H9 (cell line): ENCODE results near the gene GRIK3. TPM values are rescaled to one million over a fixed set of nuclear protein-coding genes. Genes with fewer than 3 reads are reported as not detected.

ENCODE experiments used
- DNase-seq: peaks from one replicate; pipeline ENCODE4 v3.0.0-alpha.2; 2017
- H2AFZ ChIP-seq: one replicate; pipeline ENCODE4 v1.6.1; 2013; ENCODE audit warnings: mild to moderate bottlenecking, low read length, control low read depth, moderate library complexity
- H2AK5ac ChIP-seq: 2 replicates; pipeline ENCODE4 v1.6.1; 2013; ENCODE audit warnings: low read length, control low read depth, mixed read lengths; ENCODE audit not compliant: insufficient read length
- H2BK120ac ChIP-seq: one replicate; pipeline ENCODE4 v1.6.1; 2013; ENCODE audit warnings: low read depth, mild to moderate bottlenecking, low read length, control low read depth, inconsistent platforms; ENCODE audit not compliant: poor library complexity, severe bottlenecking
- H2BK12ac ChIP-seq: 2 replicates; pipeline ENCODE4 v1.6.1; 2013; ENCODE audit warnings: low read length, control low read depth, mixed read lengths, low read depth; ENCODE audit not compliant: insufficient read length
- H2BK15ac ChIP-seq: 2 replicates; pipeline ENCODE4 v1.6.1; 2013; ENCODE audit warnings: low read depth, low read length, control low read depth
- H2BK20ac ChIP-seq: one replicate; pipeline ENCODE4 v1.6.1; 2013; ENCODE audit warnings: low read depth, mild to moderate bottlenecking, low read length, control low read depth, inconsistent platforms; ENCODE audit not compliant: poor library complexity, severe bottlenecking
- H2BK5ac ChIP-seq: 2 replicates; pipeline ENCODE4 v1.6.1; 2013; ENCODE audit warnings: low read length, control low read depth, mixed read lengths; ENCODE audit not compliant: insufficient read length
- H3K14ac ChIP-seq: 2 replicates; pipeline ENCODE4 v1.6.1; 2013; ENCODE audit warnings: low read length, control low read depth; ENCODE audit not compliant: insufficient read depth
- H3K18ac ChIP-seq: 2 replicates; pipeline ENCODE4 v1.6.1; 2013; ENCODE audit warnings: low read depth, mild to moderate bottlenecking, mixed read lengths, low read length, control low read depth; ENCODE audit not compliant: insufficient read length
- H3K23ac ChIP-seq: 2 replicates; pipeline ENCODE4 v1.6.1; 2013; ENCODE audit warnings: low read length, control low read depth, mixed read lengths, low read depth; ENCODE audit not compliant: insufficient read length
- H3K23me2 ChIP-seq: 2 replicates; pipeline ENCODE4 v1.6.1; 2013; ENCODE audit warnings: low read depth, mild to moderate bottlenecking, mixed read lengths, low read length, control low read depth; ENCODE audit not compliant: insufficient read length, poor library complexity, severe bottlenecking
- H3K27ac ChIP-seq: 2 replicates; pipeline ENCODE4 v1.5.1; 2013; ENCODE audit warnings: low read length, control low read depth, mixed read lengths, low read depth; ENCODE audit not compliant: insufficient read length
- H3K27me3 ChIP-seq: 2 replicates; pipeline ENCODE4 v1.6.1; 2013; ENCODE audit warnings: low read length, control low read depth, inconsistent platforms; ENCODE audit not compliant: insufficient read depth
- H3K4ac ChIP-seq: 2 replicates; pipeline ENCODE4 v1.6.1; 2013; ENCODE audit warnings: low read depth, mild to moderate bottlenecking, control low read depth, inconsistent platforms, low read length, moderate library complexity
- H3K4me1 ChIP-seq: 2 replicates; pipeline ENCODE4 v1.6.1; 2013; ENCODE audit warnings: low read length, control low read depth, inconsistent platforms; ENCODE audit not compliant: insufficient read depth
- H3K4me2 ChIP-seq: 2 replicates; pipeline ENCODE4 v1.6.1; 2013; ENCODE audit warnings: low read length, control low read depth, mixed read lengths; ENCODE audit not compliant: insufficient read length, insufficient read depth
- H3K56ac ChIP-seq: 2 replicates; pipeline ENCODE4 v1.6.1; 2013; ENCODE audit warnings: low read depth, mild to moderate bottlenecking, mixed read lengths, low read length, control low read depth; ENCODE audit not compliant: insufficient read length
- H3K79me1 ChIP-seq: 2 replicates; pipeline ENCODE4 v1.6.1; 2013; ENCODE audit warnings: low read depth, mild to moderate bottlenecking, moderate library complexity, low read length, control low read depth, inconsistent platforms; ENCODE audit not compliant: insufficient read depth, poor library complexity, severe bottlenecking
- H3K79me2 ChIP-seq: 2 replicates; pipeline ENCODE4 v1.6.1; 2013; ENCODE audit warnings: low read length, control low read depth, inconsistent platforms; ENCODE audit not compliant: insufficient read depth
- H3K9ac ChIP-seq: 2 replicates; pipeline ENCODE4 v1.6.1; 2013; ENCODE audit warnings: low read length, control low read depth, mixed read lengths; ENCODE audit not compliant: insufficient read length; ENCODE audit errors: extremely low read depth
- H3K9me3 ChIP-seq: one replicate; pipeline ENCODE4 v1.6.1; 2013; ENCODE audit warnings: low read depth, low read length, inconsistent platforms; ENCODE audit not compliant: control insufficient read depth
- H3T11ph ChIP-seq: one replicate; pipeline ENCODE4 v1.6.1; 2013; ENCODE audit warnings: mild to moderate bottlenecking, low read length, control low read depth, inconsistent platforms
- H4K20me1 ChIP-seq: one replicate; pipeline ENCODE4 v1.6.1; 2013; ENCODE audit not compliant: control insufficient read depth, insufficient read length, insufficient read depth
- H4K5ac ChIP-seq: 2 replicates; pipeline ENCODE4 v1.6.1; 2013; ENCODE audit warnings: low read depth, mild to moderate bottlenecking, mixed read lengths, low read length, control low read depth; ENCODE audit not compliant: insufficient read length
- H4K8ac ChIP-seq: replicated peaks from 2 replicates; pipeline ENCODE4 v1.6.1; 2013; ENCODE audit warnings: low read length, control low read depth, mixed read lengths, low read depth; ENCODE audit not compliant: insufficient read length
- H4K91ac ChIP-seq: 2 replicates; pipeline ENCODE4 v1.6.1; 2013; ENCODE audit warnings: low read depth, mild to moderate bottlenecking, moderate library complexity, mixed read lengths, low read length, control low read depth; ENCODE audit not compliant: insufficient read length
- H3K27ac Mint-ChIP-seq, 3 experiments: 2 replicates in 2 of 3; 3 replicates in 1 of 3; pipeline ENCODE4 v1.8.0; 2020 to 2021; ENCODE audit warnings: mixed read lengths in 3 of 3, mild to moderate bottlenecking in 1 of 3, moderate library complexity in 1 of 3
- H3K27me3 Mint-ChIP-seq: 2 replicates; pipeline ENCODE4 v1.8.0; 2021; ENCODE audit warnings: low read depth, mild to moderate bottlenecking, moderate library complexity, mixed read lengths
- H3K36me3 Mint-ChIP-seq, 3 experiments: 2 replicates in 2 of 3; 3 replicates in 1 of 3; pipeline ENCODE4 v1.8.0; 2020 to 2021; ENCODE audit warnings: low read depth in 3 of 3, mixed read lengths in 3 of 3; ENCODE audit not compliant: insufficient read depth in 1 of 3
- H3K4me1 Mint-ChIP-seq, 2 experiments: 2 replicates each; pipeline ENCODE4 v1.8.0; 2020; ENCODE audit warnings: mixed read lengths in 2 of 2
- H3K4me3 Mint-ChIP-seq, 2 experiments: 2 replicates in 1 of 2; 3 replicates in 1 of 2; pipeline ENCODE4 v1.8.0; 2020 to 2021; ENCODE audit warnings: mild to moderate bottlenecking in 2 of 2, mixed read lengths in 2 of 2, moderate library complexity in 1 of 2
- H3K9me3 Mint-ChIP-seq, 2 experiments: 2 replicates in 1 of 2; 3 replicates in 1 of 2; pipeline ENCODE4 v1.8.0; 2020; ENCODE audit warnings: mild to moderate bottlenecking in 2 of 2, mixed read lengths in 2 of 2, moderate library complexity in 1 of 2
- WGBS: extraction: QIAGEN DNeasy Blood & Tissue Kit; methylation state at CpG from one replicate; pipeline ENCODE4 v1.1.7; 2013; ENCODE audit warnings: missing lambda C conversion rate, low lambda C conversion rate, mixed read lengths; ENCODE audit not compliant: insufficient read length; ENCODE audit errors: extremely low coverage; 5-methylcytosine and 5-hydroxymethylcytosine counted together
- total RNA-seq: library from RNA; stranded (reverse); gene quantifications from 2 replicates; pipeline ENCODE4 v1.2.1, GENCODE V29; 2021
- TF ChIP-seq, protein P1 (sequence below): fragments of 200-600 bp; sonication (generic); conservative IDR thresholded peaks from 3 replicates; pipeline ENCODE4 v1.8.0; 2021; ENCODE audit warnings: antibody characterized with exemption, mild to moderate bottlenecking

GRIK3 gene
- total RNA-seq, 1 experiment from 2014 or later, result 1.7 TPM

DNA sequence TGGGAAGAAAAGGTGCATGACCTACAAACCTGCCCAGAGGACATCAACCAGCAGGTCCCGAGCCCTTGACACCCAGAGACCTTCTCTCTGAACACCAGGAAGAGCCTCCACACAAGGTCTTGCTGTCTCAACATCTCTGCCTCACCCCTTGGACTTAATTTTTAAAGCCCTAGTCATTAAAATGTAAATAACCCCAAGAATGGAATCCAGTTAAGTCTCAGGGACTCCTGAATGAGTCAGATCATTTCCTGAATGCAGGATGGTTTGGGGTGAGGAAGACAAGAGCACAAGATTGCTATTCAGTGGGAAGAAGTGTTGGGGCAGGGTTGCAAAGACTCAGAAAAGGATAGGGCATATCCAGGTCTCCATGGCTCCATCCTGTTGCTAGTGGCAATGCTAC, 17.8 kb upstream of the GRIK3 start:
- H4K20me1 ChIP-seq, result no peaks in the 10 kb centered on the region
- no peak for DNase-seq
- no peak overlapping the region for H2AFZ ChIP-seq
- no peaks in the 10 kb centered on the region for H3K9me3 Mint-ChIP-seq
- H3K27ac ChIP-seq, result no peak overlapping the region
- no CpG with 5 or more reads among the region's 1 CpG for WGBS
- H2BK120ac ChIP-seq, result no peak overlapping the region
- H3K56ac ChIP-seq, result no peak overlapping the region
- H2BK12ac ChIP-seq, result no peak overlapping the region
- H3K4me1 ChIP-seq, result no peaks in the 10 kb centered on the region; the same call in 1 of the 2 replicates
- H4K8ac ChIP-seq, result no peak overlapping the region
- no peak overlapping the region for H2AK5ac ChIP-seq
- no peaks in the 10 kb centered on the region for H3K9me3 ChIP-seq
- H3K27me3 Mint-ChIP-seq, result peaks cover 4% of the 10 kb centered on the region
- H3K23me2 ChIP-seq, result no peaks in the 10 kb centered on the region
- no peak overlapping the region for H3K4me3 Mint-ChIP-seq
- no peak overlapping the region for H2BK5ac ChIP-seq
- H4K5ac ChIP-seq, result no peak overlapping the region
- TF ChIP-seq, protein P1, sequence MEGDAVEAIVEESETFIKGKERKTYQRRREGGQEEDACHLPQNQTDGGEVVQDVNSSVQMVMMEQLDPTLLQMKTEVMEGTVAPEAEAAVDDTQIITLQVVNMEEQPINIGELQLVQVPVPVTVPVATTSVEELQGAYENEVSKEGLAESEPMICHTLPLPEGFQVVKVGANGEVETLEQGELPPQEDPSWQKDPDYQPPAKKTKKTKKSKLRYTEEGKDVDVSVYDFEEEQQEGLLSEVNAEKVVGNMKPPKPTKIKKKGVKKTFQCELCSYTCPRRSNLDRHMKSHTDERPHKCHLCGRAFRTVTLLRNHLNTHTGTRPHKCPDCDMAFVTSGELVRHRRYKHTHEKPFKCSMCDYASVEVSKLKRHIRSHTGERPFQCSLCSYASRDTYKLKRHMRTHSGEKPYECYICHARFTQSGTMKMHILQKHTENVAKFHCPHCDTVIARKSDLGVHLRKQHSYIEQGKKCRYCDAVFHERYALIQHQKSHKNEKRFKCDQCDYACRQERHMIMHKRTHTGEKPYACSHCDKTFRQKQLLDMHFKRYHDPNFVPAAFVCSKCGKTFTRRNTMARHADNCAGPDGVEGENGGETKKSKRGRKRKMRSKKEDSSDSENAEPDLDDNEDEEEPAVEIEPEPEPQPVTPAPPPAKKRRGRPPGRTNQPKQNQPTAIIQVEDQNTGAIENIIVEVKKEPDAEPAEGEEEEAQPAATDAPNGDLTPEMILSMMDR, result no peak
- no peak overlapping the region for H3K4ac ChIP-seq
- H3K36me3 Mint-ChIP-seq, result no peaks in the 10 kb centered on the region
- H3K9ac ChIP-seq, result no peak overlapping the region
- no peak overlapping the region for H3K18ac ChIP-seq
- no peak overlapping the region for H2BK15ac ChIP-seq
- no peak overlapping the region for H3K14ac ChIP-seq
- no peak overlapping the region; a peak in 1 of 7 replicates for H3K27ac Mint-ChIP-seq
- no peaks in the 10 kb centered on the region for H3K79me1 ChIP-seq
- H3K79me2 ChIP-seq, result no peaks in the 10 kb centered on the region
- no peak overlapping the region for H2BK20ac ChIP-seq
- no peak overlapping the region for H3T11ph ChIP-seq
- no peaks in the 10 kb centered on the region for H3K27me3 ChIP-seq
- no peak overlapping the region for H3K23ac ChIP-seq
- no peak overlapping the region for H3K4me2 ChIP-seq
- H3K4me1 Mint-ChIP-seq, result peaks cover 25 to 29% of the 10 kb centered on the region in 2 experiments
- no peak overlapping the region for H4K91ac ChIP-seq
